GM18951 (cell line): ENCODE measurements around the gene TMEM141.

Source experiments
- POLR2A ChIP-seq: IDR thresholded peaks from 4 replicates; pipeline ENCODE4 v1.6.1; 2011; ENCODE audit warnings: mild to moderate bottlenecking; ENCODE audit not compliant: insufficient read length, insufficient read depth; ENCODE audit errors: extremely low read depth
- in situ Hi-C: fragments of 300-500 bp; cut with MboI; formaldehyde crosslinking; loops from one replicate; pipeline ENCODE4 v1.12.0; 2022; ENCODE audit warnings: low sequenced_read_pairs, mixed read lengths, inconsistent platforms; ENCODE audit not compliant: unreplicated experiment

The TMEM141 gene

DNA sequence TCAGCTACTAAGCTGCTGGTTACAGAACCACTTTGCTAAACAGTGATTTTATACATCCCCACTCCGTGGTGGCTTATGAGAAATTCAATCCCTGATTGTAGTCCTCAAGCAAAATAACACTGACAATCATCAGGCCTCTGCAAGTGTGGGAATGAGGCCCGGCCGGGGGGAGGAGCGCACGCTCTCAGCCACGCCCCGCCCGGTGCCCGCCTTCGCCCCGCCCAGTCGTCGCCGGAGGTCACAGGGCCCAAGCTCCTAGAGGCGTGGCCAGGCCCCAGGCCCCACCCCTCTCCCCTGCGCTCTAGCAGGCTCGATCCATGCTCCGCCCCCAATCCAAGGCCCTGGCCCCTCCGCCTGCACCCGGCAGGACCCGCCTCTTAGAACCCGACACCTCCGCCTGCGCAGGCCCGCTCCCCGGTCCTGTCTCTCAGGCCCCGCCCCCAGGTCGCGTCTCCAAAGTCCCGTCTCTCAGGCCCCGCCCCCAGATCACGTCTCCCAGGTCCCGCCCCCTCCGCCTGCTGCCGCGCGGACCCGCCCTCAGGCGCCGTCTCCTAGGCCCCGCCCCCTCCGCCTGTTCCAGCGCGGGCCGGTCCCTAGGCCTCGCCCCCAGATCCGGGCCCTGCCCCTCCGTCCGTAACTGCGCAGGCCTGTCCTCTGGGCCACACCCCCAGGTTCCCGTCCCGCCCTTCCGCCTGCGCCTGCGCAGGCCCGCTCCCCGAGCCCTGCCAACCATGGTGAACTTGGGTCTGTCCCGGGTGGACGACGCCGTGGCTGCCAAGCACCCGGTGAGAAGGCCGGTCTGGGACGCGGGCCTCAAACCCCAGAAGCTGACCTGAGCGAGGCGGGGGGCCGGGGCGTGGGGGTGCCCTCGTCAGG, at the start of gene TMEM141:
TSS of gene TMEM141 (plus strand) at position 705 of the 876 bp plus-strand sequence. CDS start at position 732, 27 bp downstream.
- in situ Hi-C loops: loop anchor here (25.0 kb wide), 1 partner anchor 246 kb away; the partner anchor contains the start of genes ABCA2, FUT7 and NPDC1
- TF ChIP-seq POLR2A: peak; percentile 88

DNA sequence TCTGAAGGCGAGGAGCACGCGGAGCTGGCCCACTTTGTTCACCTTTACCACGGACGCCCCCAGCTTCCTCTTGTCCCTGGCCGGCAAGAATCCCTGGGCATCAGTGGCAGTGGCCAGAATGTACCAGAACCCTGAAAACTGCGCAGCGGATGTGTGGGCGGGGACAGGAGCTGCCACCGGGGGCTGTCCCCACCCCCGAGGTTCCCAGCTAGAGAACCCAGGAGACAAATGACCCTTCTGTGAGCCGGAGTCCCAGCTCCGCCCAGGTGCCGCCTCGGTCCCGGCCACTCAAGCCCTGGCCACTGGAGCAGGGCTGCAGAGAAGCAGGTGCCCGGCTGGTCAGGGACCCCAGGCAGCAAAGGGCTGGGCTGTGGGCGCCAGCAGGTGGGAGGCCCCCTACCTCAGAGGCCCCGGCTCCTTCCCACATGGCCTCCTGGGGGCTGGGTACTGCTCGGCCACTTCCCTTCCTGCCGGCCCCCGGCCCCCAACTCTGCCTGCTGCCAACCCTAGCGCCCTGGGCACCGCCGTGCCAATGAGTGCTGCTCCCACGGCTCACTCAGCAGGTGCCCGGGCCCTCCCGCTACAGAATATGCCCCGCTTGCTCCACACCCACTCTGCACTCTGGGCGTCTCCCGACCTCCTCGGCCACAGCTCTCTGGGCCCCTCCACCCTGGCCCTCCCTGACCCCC, 49.1 kb upstream of the TMEM141 start:
- TF ChIP-seq POLR2A: no peak
- in situ Hi-C loops: no loop called here

DNA sequence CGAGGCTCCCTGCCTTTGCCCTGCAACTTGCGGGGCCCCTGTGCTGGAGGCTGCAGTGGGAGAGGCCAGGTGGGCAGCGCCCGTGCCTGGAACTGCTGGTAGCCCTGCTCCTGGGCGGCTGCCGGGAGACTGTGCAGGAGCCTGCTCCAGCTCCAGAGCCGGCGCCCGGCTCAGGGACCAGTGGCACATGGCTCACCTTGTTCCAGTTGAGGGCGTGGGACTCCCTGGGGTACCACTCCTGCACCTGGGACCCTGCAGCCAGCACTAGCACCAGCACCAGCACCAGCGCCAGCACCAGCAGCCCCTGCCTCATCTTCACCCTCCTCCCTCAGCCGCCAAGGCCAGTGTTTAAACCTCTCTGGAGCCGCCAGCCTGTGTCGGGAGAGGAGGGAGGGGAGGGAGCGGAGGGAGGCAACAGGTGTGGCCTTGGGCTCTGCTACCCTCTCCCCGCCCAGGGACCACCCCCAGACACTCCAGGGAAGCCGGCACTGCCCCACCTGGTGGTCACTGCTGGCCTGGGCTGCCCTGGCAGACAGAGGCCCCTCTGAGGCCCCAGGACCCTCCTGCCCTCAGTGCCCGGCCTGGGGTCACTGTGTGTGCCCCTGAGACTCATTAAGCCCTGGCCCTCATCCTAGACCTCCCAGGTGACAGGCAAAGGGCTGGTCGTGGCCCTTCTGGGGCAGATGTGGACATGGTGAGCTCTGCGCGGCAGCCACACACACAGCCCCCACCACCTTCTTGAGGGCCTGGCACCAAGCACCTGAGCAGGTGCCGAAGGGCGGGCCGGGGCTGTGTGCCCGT, 48.4 kb upstream of the TMEM141 start, which contains the start of gene LCN10:
TSS of gene LCN10 (minus strand) at position 350 of the 801 bp plus-strand sequence. CDS start at position 313, 37 bp downstream.
- in situ Hi-C loops: no loop called here
- TF ChIP-seq POLR2A: no peak

DNA sequence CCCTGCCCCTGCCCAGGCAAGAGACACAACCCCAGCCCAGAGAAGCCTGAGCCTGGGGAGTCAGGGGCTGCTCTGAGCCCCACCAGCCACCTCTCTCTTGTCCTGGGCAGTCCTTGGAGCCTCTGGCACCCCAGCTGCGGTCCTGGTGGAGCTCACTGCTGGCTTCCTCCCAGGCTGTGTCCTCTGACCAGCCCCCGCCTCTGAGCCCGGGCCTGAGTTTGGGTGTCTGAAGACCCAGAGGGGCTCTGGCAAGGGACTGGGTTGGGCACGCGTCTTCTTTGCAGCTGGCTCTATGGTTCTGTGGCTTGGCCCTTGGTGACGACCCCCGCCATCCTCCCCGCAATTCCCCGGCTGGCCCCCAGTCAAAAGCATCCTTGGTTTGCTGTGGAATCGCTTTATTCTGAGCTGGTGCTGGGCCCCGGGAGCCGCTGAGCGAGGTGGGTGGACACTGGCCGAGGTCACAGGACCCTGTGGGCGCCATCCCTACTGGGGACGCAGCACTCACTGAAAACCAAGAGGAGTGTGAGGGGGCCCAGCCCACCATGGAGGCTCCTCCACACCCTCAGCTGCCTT, 47.4 kb upstream of the TMEM141 start:
- TF ChIP-seq POLR2A: no peak
- in situ Hi-C loops: no loop called here

DNA sequence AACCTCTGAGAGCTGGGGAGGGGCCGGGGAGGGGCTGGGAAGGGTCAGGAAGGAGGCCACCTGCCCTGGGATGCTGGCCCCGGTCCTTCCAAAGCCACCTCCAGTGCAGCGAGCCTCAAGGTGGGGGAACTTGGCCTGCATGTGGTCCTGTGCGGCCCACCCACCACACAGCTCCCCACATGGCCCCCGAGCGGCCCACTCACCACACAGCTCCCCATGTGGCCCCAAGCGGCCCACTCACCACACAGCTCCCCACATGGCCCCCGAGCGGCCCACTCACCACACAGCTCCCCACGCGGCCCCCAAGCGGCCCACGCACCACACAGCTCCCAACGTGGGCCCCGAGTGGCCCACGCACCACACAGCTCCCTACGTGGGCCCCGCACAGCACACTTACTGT, 46.4 kb upstream of the TMEM141 start:
- in situ Hi-C loops: no loop called here
- no peak for TF ChIP-seq POLR2A

DNA sequence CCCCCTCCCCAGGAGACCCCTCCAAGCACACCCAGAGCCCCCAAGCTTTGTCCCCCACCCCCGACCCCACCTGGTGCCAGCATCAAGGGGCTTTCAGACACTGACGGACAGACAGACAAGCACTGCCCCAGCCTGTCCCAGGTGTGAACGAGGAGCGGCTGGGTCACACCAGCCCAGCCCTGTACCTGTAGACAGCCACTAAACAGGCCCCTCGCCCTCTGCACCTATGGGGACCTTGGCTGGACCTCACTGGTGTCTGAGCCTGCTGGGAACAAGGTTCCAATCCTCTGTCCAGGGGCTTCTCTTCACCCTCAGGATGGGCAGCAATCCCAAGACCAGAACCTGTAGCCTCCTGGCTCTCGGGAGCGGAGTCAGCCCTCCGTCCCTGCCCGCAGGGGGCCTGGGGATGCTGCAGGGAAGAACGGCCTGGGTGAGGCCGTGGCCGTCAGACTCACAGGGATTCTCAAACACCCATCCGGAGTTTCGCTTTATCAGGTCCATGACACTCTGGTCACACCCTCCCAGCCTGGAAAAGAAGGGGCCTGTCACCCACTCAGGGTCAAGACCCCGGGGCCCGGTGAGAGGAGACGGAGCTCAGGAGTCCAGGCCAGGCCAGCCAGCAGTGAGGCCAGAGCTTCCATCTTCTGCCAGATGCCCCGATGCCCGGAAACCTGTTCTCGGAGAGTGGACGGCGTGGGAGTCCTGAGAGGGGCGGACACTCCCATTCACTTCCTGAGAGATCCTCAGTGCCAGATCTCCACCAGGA, 45.6 kb upstream of the TMEM141 start:
- no peak for TF ChIP-seq POLR2A
- in situ Hi-C loops: no loop called here

DNA sequence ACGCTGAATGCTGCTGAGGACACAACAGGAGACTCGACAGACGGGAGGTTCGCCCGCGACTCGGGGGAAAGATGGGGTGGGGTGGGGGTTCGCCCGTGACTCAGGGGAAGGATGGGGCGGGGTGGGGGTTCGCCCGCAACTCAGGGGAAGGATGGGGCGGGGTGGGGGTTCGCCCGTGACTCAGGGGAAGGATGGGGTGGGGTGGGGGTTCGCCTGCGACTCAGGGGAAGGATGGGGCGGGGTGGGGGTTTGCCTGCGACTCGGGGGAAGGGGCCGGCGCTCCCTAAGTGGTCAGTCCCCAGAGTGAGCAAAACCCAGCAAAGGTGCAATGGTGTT, 45.0 kb upstream of the TMEM141 start:
- in situ Hi-C loops: no loop called here
- TF ChIP-seq POLR2A: no peak

DNA sequence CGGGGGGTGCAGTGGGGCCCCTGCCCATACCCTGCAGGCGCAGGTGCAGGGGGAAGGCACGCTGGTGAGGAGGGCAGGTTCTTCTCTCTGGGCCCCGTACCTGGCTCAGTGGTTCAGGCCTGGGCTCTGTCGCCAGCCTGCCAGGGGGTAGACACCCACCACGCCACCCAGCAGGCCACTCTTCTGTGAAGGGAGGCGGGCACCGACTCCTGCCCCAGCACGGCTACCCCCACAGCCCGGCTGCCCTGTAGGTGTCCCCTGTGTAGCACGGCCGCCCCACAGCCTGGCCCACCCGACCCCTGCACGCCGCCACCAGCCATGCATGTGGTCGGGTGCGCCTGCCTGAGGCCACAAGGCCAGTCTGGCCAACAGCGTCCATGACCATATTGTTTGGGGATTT, 44.5 kb upstream of the TMEM141 start:
- no peak for TF ChIP-seq POLR2A
- in situ Hi-C loops: no loop called here

DNA sequence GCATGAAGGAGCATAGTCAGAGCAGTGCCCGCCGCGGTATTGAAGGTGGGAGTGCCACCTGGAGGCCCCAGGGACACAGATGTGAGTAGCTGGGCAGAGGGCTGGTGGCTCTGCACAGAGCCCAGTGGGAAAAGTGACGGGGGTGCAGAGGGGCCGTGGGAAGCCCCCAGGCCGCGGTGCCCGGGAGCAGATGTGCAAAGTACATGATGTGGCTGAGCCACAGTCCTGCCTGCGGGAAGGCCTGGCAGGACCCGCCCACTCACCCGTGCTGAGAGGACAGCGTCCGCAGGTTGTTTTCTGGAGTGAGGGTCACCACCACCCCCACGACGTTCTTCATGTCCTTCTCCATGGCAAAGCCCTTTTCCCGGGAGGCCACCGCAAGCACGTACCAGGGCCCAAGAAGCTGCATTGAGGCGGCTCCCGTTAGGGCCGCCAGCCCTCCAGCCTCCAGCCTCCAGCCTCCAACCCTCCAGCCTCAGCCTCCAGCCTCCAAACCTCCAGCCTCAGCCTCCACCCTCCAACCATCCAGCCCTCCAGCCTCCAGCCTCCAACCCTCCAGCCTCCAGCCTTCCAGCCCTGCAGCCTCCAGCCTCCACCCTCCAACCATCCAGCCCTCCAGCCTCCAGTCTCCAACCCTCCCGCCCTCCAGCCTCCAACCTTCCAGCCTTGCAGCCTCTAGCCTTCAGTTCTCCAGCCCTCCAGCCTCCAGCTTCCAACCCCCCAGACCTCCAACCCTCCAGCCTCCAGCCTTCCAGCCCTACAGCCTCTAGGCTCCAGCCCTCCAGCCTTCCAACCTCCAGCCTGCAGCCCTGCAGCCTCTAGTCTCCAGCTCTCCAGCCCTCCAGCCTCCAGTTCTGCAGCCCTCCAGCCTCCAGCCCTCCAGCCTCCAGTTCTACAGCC, 43.7 kb upstream of the TMEM141 start:
- TF ChIP-seq POLR2A: no peak
- in situ Hi-C loops: no loop called here

DNA sequence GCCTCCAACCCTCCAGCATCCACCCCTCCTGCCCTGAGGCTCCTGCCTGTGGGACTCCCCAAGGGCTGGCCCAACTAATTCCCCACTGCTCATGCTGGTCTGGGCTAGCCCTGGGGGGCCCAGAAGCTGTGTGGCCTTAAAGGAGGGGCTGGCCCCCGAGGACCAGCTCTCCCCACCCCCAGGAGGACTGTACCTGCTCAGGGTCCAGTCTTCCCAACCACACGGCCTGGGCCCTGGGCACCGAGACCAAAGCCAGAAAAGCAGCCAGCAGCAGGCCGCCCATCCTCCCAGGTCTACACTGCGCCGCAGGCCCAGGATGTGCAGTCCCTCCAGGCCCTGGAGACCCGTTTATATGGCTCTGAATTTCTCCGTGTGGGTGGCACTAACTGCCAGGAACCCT, 42.9 kb upstream of the TMEM141 start, which contains the start of gene LCN6:
TSS of gene LCN6 (minus strand) at position 325 of the 400 bp plus-strand sequence. CDS start at position 283, 42 bp downstream.
- in situ Hi-C loops: no loop called here
- TF ChIP-seq POLR2A: no peak
